Hindlimb muscle (tissue), 1 donor: Measurements from ENCODE around the gene TACR2. TPM values are rescaled to one million over a fixed set of nuclear protein-coding genes. Genes with fewer than 3 reads are reported as not detected.

Experiments
- DNase-seq: peaks from one replicate; pipeline ENCODE4 v3.0.0-alpha.2; 2013
- polyA plus RNA-seq: library from polyadenylated mRNA; unstranded; fragments of 120-200 nt; gene quantifications from one replicate; pipeline ENCODE4 v1.2.1, GENCODE V29; 2013; ENCODE audit not compliant: insufficient read length

The TACR2 gene
- polyA plus RNA-seq, 1 donor: 0.77 TPM

DNA sequence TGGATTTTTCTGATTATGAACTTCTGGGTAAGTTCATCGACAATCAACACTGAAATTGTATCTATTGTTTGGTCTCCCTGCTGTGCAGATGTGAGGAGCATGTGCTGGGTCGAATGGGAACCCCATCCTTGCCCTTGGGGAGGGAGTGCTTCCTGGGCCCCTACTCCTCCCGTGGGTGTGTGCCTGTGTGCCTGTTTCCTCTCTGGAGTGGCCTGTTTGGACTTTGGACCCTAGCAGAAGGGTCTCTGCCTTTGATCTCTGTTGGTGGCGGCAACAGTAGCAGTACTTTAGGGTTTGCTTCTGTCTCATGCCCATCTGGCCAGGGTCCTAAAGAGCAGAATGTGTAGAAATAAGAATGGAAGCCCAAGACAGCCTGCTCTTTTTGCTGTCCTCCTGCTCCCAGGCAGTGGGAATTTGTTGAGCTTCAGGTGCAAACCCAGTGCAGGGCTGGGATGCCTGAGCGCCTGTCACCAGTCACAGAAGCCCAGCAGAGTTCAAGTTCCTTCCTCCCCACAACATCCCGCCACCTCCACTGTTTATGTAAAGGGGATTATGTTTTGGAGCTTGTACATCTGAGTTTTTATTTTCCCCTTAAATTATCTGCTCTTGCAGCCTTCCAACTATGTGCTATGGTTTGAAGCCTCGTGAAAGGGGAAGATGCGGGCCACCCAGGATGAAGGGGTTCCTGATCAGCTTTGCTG lies 1.5 kb upstream of the TACR2 start:
- no peak for DNase-seq

DNA sequence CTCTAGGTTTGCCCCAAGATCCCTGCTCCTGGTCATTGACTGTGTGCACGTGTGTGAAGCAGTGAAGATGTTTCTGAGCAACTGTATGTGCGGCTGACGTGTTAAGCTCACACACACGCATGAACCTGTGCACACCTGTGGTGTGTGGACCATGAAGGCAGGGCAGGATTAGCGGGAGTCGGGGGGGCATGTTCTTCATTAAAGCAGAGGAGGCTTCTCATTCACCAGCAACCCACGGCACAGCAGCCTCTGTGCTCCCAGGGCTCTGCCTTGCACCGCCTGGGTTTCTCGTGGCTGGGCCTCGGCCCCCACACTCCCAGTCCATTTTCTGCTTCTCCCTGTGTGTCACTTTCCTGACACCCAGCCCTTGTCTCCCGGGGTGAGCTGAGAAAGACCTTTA lies 824 bp upstream of the TACR2 start:
- DNase-seq: no peak

- no peak for DNase-seq
Observed at GRCh38 chr10:69415951-69416350, 767 bp downstream of the TACR2 start.

- DNase-seq: no peak
Observed at GRCh38 chr10:69415049-69415448, 1.7 kb downstream of the TACR2 start.

DNA sequence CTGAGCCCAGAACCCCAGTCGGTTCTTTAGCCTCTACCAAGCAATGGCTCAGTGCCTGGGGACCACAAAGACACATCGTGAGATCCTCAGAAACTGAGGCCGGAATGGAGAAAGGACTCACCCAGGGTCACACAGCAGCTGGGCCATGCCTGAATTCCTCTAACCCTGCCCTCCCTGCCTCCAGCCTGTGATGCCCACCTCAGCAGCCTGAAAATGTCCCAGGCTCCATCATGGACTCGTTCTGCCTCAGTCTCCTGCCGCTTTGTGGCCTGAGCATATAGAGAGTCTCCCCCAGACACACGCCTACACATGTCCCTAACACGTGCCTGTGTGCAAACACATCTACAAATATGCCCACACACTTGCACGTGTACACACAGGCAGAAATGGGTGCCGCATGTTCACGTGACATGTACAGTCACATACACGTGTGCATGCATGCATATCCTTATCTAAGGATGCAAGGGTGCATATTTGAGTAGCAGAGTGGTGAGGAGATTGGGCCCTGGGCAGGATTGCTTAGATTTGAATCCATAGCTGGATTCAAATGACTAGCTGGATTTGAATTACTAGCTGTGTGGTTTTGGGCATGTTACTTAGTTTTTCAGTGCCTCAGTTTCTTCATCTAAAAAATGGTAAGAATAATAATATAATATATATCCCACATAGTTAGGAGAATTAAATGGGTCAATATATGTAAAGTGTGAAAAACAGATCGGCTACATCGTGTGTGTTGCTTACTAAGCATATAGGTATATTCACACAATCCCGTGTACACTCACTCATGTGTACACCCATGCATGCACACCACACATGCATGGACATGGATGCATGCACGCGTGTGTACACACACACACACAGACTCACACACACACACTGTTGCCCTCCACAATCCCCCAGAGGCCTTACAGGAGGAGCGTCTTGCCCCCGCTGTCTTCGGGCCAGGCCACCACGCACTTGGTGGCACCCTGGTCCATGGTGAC lies 2.4 kb downstream of the TACR2 start:
- DNase-seq: no peak

GRCh38 chr10:69413221-69413865 lies 3.4 kb downstream of the TACR2 start:
- DNase-seq: peak; percentile 61

GRCh38 chr10:69412232-69412790 lies 4.4 kb downstream of the TACR2 start:
- no peak for DNase-seq

DNA sequence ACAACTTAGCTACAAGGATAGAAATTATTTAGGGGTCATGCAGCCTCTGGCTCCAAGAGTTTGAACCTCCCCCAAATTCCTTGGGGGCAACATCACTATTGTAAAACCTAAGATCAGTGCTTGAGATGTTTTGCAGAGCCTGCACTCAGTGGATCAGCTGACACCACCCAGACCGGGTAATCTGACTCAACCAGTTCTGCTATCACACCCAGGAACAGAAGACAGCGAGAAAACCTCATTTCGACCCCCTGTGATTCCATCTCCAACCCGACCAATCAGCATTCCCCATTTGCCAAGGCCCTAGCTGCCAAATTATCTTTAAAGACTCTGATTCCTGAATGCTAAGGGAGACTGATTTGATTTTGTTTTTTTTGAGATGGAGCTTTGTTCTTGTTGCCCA lies 5.2 kb downstream of the TACR2 start:
- no peak for DNase-seq

GRCh38 chr10:69410487-69410886 lies 6.2 kb downstream of the TACR2 start:
- no peak for DNase-seq

DNA sequence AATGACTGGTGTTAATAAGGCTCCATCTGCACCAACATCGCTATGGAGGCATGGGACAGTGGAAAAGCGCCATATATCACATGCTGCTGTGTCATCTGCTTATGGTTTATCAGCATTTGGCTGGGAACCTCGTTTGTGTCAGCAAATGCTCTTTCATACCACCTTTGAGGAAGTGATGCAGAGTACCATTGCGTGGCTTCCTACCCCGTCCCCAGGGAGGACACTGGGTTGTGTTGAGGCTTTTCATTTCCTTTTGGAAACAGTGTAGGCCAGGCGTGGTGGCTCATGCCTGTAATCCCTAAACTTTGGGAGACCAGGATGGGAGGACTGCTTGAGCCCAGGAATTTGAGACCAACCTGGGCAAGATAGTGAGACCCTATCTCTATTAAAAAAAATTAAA lies 6.8 kb downstream of the TACR2 start:
- no peak for DNase-seq

DNA sequence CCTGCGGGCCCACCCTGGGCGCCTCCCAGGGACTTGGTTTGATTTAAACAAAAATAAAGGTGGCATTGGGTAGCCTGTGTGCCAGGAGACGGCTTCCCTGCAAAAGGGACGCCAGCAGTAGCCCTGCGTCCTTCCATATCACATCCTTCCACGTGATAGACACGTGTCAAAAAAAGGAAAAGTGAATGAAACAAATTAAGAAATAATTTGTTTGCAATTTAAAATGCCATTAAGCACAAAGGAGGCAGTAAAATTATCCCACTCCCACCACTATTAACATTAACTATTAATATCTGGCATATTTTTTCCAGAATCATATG lies 7.6 kb downstream of the TACR2 start:
- DNase-seq: no peak

GRCh38 chr10:69408318-69409175 lies 8.2 kb downstream of the TACR2 start:
- peak; percentile 90 for DNase-seq

DNA sequence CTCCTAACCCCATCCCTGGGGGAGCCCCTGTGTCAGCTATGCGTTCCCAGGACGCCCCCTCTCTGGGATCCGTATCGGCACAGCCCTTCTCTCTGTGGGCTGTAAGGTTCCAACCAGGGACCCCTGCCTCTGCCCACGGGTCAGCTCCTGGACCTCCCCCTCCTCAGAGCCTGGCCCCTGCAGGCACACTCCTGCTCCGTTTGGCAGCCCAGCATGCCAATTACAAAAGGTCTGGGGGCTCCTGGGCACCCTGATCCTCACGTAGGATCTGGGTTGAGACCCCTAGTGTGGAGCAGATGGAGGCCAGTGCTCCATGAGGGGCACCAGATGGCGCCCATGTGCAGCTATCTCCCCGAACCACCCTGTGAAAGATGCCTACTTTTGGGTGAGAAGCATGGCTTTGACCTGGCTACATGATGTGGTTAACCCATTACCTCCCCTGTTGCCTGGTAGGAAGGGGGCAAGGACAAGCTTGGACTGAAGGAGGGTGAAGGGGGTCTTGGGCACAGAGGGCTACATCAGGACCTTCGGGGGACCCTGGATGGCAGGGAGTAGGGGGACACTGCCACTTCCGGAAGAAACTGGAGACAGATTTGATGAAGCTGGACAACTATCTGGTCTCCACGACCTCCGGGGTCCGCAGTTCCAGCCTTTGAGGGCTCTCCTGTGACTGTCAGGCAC lies 9.0 kb downstream of the TACR2 start:
- no peak for DNase-seq

DNA sequence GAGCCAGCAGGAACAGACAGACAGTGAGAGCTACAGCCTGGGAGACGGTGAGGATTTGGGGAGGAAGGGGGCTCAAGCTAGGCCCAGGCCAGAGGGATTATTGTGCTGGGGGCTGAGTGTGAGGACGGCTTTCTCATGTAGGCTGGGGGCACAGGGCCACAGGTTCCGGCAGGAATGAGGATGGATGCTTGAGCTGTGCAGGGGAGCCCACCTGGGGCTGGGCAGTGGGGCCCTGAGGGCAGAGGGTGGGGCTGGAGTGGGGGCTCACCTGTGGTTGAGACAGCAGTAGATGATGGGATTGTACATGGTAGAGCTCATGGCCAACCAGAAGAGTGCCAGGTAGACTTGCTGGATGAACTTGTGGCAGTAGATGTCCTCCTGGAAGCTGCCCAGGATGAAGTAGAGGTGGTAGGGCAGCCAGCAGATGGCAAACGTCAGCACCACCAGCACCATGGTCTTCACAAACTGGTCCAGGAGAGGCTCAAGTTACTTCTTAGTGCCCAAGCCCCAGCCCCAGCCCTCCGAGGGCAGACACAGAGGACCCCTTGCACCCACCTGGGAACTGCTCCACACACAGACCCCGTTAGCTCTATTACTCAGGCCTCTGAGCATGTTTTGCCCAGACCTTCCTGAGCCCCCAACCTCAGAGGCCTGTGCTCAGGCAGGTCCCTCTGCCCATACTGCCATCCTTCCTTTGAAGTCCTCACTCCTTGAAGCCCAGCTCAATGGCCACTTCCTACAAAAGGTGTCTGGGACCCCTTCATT lies 9.7 kb downstream of the TACR2 start:
- DNase-seq: no peak

DNA sequence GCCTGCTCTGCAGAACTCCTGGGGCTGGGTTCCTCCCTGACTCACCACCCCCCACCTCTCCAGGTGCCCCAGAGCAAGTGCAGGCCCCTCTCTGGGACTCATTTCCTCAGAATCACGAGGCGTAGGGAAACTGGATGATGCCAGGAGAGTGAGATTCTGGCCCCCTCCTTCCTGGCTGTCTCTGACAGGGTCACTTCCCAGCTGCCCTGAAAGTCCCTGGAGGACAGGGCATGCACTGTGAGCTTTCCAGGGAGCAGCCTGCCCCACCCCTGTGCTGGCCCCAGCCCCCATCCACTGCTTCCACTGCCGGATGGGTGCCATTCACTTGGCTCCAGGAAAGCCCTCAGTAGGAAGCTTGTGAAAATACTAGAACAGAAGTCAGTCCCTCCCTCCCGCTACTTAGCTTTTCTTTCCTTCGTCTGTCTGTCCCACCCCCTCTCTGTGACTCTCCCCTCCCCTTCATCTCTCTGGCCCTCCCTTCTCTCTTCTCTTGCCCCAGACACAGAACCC lies 10.4 kb downstream of the TACR2 start:
- DNase-seq: no peak

DNA sequence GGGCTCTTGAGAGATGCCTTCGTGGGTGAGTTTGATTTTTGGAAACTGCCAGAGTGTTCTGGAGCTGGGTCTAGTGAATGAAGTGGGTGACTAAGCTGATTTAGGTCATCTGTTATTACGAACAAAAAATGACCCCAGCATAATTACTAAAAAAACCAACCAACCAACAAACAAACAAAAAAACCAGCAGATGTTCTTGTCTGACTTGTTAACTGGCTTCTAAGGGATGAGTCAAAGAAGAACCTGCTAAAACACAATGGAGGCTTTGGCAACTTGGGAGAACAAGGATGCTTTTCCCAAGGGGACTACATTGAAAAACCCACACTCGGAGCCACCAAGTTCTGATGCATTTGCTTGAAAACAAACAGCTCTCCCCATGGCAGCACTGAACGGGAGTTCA lies 11.5 kb downstream of the TACR2 start:
- DNase-seq: no peak

GRCh38 chr10:69404786-69405185 lies 11.9 kb downstream of the TACR2 start:
- no peak for DNase-seq

- no peak for DNase-seq
Observed at GRCh38 chr10:69403519-69403918, 13.2 kb downstream of the TACR2 start.

GRCh38 chr10:69403066-69403465 lies 13.7 kb downstream of the TACR2 start:
- no peak for DNase-seq

DNA sequence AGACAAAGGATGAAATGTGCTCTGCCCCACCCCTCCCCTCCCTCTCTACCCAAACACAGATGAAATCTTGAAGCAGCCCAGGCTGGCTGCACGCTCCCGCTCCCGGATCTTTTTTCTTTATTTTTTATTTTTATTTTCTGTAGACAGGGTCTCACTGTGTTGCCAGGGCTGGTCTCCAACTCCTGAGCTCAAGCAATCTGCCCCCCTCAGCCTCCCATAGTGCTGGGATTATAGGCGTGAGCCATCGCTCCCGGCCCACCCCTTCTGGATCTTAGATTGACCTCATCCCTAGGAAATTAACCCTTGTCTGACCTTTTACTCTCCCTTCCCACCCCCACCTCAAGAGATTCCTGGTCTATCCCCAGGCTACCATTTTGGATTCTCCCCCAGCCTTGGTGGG lies 14.3 kb downstream of the TACR2 start:
- no peak for DNase-seq

DNA sequence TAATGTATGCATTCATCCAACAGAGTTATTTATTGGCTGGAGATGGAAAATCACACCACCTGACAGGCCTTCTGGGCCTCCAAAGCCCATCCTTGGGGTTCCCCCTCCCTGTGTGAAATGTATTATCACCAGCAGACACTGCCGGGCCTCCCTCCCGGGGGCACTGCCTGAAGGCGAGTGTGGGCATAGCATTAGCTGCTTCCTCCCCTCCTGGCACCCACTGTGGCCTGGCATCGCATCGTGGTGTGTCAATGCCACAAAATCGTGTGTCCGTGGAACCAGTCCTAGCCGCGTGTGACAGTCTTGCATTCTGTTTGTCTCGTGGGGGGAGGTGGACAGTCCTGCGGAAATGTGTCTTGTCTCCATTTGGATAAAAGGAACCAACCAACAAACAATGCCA lies 15.3 kb downstream of the TACR2 start:
- DNase-seq: no peak
